Measurements from ENCODE around the gene INCENP. TPM values are rescaled to one million over a fixed set of nuclear protein-coding genes. Genes with fewer than 3 reads are reported as not detected.
A peak's percentile ranks its signal among the peaks of the same experiment; 100 is the strongest.

INCENP gene
- total RNA-seq, 2 donors from 2014 or later: 10.3 to 33.7 TPM

DNA sequence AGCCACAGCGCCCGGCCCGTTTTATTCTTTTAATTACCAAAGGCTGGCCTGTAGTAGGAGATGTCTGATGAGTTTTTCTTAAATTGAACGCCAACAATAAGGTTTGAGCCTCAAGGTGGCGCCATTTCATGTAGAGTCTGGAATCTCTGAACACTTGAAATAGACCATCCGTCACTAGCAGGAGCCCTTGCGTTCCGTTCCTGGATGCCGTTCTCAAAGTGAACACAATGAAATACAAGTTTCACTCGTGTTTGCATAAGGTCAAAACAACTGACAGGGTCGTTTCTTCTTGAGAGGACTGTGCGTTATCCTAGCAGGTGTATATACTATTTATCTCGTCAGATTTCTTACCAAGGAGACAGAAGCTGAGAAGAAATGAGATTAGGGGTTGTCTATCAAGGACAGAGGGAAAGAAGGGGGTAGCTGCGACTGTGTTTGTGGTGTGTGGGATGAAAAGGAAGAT lies 47.5 kb downstream of the INCENP start:
- H3K4me1 ChIP-seq (replicated peaks): no peaks in the 10 kb centered on the region
- WGBS: 7% methylated on average over 14 of the region's 14 CpGs
- TF ChIP-seq POLR2AphosphoS5 (IDR thresholded peaks at IDR 0.05): peak; percentile 45
- no peak for TF ChIP-seq POLR2A (IDR thresholded peaks at IDR 0.05)
- TF ChIP-seq, protein P1, sequence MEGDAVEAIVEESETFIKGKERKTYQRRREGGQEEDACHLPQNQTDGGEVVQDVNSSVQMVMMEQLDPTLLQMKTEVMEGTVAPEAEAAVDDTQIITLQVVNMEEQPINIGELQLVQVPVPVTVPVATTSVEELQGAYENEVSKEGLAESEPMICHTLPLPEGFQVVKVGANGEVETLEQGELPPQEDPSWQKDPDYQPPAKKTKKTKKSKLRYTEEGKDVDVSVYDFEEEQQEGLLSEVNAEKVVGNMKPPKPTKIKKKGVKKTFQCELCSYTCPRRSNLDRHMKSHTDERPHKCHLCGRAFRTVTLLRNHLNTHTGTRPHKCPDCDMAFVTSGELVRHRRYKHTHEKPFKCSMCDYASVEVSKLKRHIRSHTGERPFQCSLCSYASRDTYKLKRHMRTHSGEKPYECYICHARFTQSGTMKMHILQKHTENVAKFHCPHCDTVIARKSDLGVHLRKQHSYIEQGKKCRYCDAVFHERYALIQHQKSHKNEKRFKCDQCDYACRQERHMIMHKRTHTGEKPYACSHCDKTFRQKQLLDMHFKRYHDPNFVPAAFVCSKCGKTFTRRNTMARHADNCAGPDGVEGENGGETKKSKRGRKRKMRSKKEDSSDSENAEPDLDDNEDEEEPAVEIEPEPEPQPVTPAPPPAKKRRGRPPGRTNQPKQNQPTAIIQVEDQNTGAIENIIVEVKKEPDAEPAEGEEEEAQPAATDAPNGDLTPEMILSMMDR (IDR thresholded peaks at IDR 0.05): peak in 3 of 4 experiments; percentile 72 to 76 (median 74)
- no peak overlapping the region for H3K27ac ChIP-seq
- no peaks in the 10 kb centered on the region for H3K9me3 ChIP-seq
- DNase-seq (ENCODE audit: low spot score): peak; percentile 83
- intact Hi-C loops (cut with DNase I): loop anchor here (5.0 kb wide), 1 partner anchor 141 kb away; no protein-coding TSS in a partner anchor
- no peaks in the 10 kb centered on the region for H3K36me3 ChIP-seq
- H3K4me3 ChIP-seq: no peak overlapping the region
- no peaks in the 10 kb centered on the region for H3K27me3 ChIP-seq (replicated peaks; ENCODE audit: insufficient read depth)

DNA sequence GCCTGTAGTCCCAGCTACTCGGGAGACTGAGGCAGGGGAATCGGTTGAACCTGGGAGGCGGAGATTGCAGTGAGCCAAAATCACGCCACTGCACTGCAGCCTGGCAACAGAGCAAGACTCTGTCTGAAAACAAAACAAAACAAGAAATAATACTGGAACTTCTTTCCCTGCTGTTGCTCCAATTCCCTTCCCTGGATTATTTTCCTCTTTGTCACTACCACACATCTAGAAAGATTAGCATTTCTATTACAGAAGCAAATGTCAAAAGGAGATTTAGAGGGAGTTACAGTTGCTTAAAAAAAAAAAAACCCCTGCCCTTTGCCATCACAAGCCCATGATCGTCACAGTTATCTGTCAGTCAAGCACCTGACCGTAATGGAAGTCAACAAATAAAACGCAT lies 48.5 kb downstream of the INCENP start:
- no peaks in the 10 kb centered on the region for H3K4me1 ChIP-seq (replicated peaks)
- no peaks in the 10 kb centered on the region for H3K9me3 ChIP-seq
- H3K27ac ChIP-seq: no peak overlapping the region
- no peak overlapping the region for H3K4me3 ChIP-seq
- no peak for DNase-seq (ENCODE audit: low spot score)
- intact Hi-C loops (cut with DNase I): loop anchor here (5.0 kb wide), 1 partner anchor 140 kb away; no protein-coding TSS in a partner anchor
- no peaks in the 10 kb centered on the region for H3K27me3 ChIP-seq (replicated peaks; ENCODE audit: insufficient read depth)
- H3K36me3 ChIP-seq: no peaks in the 10 kb centered on the region
- TF ChIP-seq, protein P1 (IDR thresholded peaks at IDR 0.05): no peak
- no peak for TF ChIP-seq POLR2A (IDR thresholded peaks at IDR 0.05)
- 48% methylated on average over 7 of the region's 7 CpGs for WGBS

DNA sequence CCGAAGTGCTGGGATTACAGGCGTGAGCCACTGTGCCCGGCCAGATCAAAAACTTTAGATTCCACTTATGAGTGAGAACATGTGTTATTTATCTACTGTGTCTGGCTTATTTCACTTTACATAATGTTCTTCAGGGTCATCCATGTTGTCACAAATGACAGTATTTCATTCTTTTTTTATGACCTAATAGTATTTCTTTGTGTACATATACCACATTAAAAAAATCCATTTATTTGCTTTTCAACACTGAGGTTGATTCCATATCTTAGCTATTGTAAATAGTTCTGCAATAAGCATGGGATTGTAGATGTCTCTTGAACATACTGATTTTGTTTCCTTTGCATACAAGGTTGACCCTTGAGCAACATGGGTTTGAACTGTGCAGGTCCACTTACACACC lies 53.0 kb downstream of the INCENP start:
- Histone ChIP-seq H3K27me3 (replicated peaks; ENCODE audit: insufficient read depth) (no peaks in the 10 kb centered on the region), H3K4me1 (replicated peaks) (no peaks in the 10 kb centered on the region), H3K27ac (no peak overlapping the region), H3K9me3 (no peaks in the 10 kb centered on the region), H3K4me3 (no peak overlapping the region), H3K36me3 (no peaks in the 10 kb centered on the region)
- DNase-seq (ENCODE audit: low spot score): no peak
- intact Hi-C loops (cut with DNase I): no loop called here
- WGBS: 62% methylated on average over 3 of the region's 3 CpGs
- TF ChIP-seq POLR2AphosphoS5 (IDR thresholded peaks at IDR 0.05) (peak; percentile 21), POLR2A (IDR thresholded peaks at IDR 0.05) (no peak)
- TF ChIP-seq, protein P1 (IDR thresholded peaks at IDR 0.05): no peak

DNA sequence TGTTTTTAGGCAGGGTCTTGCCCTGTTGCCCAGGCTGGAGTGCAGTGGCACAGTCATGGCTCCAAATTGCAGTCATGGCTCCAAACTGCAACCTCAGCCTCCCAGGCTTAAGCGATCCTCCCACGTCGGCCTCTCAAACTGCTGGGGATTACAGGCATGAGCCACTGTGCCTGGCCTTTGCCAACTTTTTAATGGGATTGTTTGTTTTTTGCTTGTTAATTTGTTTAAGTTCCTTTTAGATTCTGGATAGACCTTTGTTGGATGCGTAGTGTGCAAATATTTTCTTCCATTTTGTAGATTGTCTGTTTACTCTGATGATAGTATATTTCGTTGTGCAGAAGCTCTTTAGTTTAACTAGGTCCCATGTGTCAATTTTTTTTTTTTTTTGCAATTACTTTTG lies 56.2 kb downstream of the INCENP start:
- peak; percentile 45 for DNase-seq (ENCODE audit: low spot score)
- Histone ChIP-seq H3K4me3 (no peak overlapping the region), H3K27me3 (replicated peaks; ENCODE audit: insufficient read depth) (no peaks in the 10 kb centered on the region), H3K9me3 (no peaks in the 10 kb centered on the region), H3K36me3 (no peaks in the 10 kb centered on the region), H3K27ac (no peak overlapping the region), H3K4me1 (replicated peaks) (no peaks in the 10 kb centered on the region)
- intact Hi-C loops (cut with DNase I): no loop called here
- WGBS: 33% methylated on average over 5 of the region's 5 CpGs
- TF ChIP-seq, protein P1 (IDR thresholded peaks at IDR 0.05): no peak
- TF ChIP-seq POLR2A (IDR thresholded peaks at IDR 0.05) (no peak), POLR2AphosphoS5 (IDR thresholded peaks at IDR 0.05) (peak; percentile 80)

DNA sequence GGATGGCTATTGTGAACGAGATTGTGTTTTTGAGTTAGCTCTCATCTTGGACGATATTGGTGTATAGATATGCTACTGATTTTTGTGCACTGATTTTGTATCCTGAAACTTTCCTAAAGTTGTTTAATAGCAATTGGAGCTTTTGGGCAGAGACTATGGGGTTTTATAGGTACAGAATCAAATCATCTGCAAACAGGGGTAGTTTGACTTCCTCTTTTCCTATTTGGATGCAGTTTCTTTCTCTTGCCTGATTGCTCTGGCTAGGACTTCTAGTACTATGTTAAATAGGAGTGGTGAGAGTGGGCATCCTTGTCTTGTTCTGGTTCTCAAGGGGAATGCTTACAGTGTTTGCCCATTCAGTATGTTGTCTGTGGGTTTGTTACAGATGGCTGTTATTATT lies 57.3 kb downstream of the INCENP start:
- Histone ChIP-seq H3K36me3 (no peaks in the 10 kb centered on the region), H3K9me3 (no peaks in the 10 kb centered on the region), H3K4me1 (replicated peaks) (no peaks in the 10 kb centered on the region), H3K27me3 (replicated peaks; ENCODE audit: insufficient read depth) (no peaks in the 10 kb centered on the region), H3K4me3 (no peak overlapping the region), H3K27ac (no peak overlapping the region)
- DNase-seq (ENCODE audit: low spot score): no peak
- intact Hi-C loops (cut with DNase I): no loop called here
- 88% methylated on average over 2 of the region's 2 CpGs for WGBS
- TF ChIP-seq POLR2AphosphoS5 (IDR thresholded peaks at IDR 0.05): no peak
- TF ChIP-seq, protein P1 (IDR thresholded peaks at IDR 0.05): no peak
- TF ChIP-seq POLR2A (IDR thresholded peaks at IDR 0.05): no peak
